ENCODE results near the gene CDH22. TPM values are rescaled to one million over a fixed set of nuclear protein-coding genes. Genes with fewer than 3 reads are reported as not detected.

The CDH22 gene
- polyA plus RNA-seq, 1 donor from 2014 or later: not detected

- peaks cover 15% of the 10 kb centered on the region for H3K27me3 Mint-ChIP-seq
- H3K4me1 Mint-ChIP-seq: no peaks in the 10 kb centered on the region
- H3K36me3 Mint-ChIP-seq: no peaks in the 10 kb centered on the region
- H3K9me3 Mint-ChIP-seq: no peaks in the 10 kb centered on the region
- peak overlapping the region in 1 of 4 donors; percentile 66 for H3K4me3 Mint-ChIP-seq
- H3K27ac Mint-ChIP-seq: no peak overlapping the region
These were observed 24.8 kb downstream of the CDH22 start for GRCh38 chr20:46283426-46284039.

GRCh38 chr20:46282669-46283068 lies 25.6 kb downstream of the CDH22 start:
- H3K4me1 Mint-ChIP-seq: no peaks in the 10 kb centered on the region
- H3K27me3 Mint-ChIP-seq: peaks cover 16% of the 10 kb centered on the region
- no peak overlapping the region for H3K4me3 Mint-ChIP-seq
- H3K36me3 Mint-ChIP-seq: no peaks in the 10 kb centered on the region
- no peak overlapping the region for H3K27ac Mint-ChIP-seq
- no peaks in the 10 kb centered on the region for H3K9me3 Mint-ChIP-seq

- Mint-ChIP-seq H3K36me3 (no peaks in the 10 kb centered on the region), H3K9me3 (peaks cover 0 to 7% (median 2%) of the 10 kb centered on the region in 3 donors), H3K4me1 (no peaks in the 10 kb centered on the region), H3K27ac (no peak overlapping the region), H3K27me3 (peaks cover 21% of the 10 kb centered on the region), H3K4me3 (no peak overlapping the region)
These were observed 29.2 kb downstream of the CDH22 start for GRCh38 chr20:46279103-46279502.

- Mint-ChIP-seq H3K27ac (no peak overlapping the region), H3K27me3 (peaks cover 29% of the 10 kb centered on the region), H3K4me3 (no peak overlapping the region)
These were observed 30.7 kb downstream of the CDH22 start for GRCh38 chr20:46277602-46278001.

GRCh38 chr20:46276531-46276930 lies 31.8 kb downstream of the CDH22 start:
- H3K36me3 Mint-ChIP-seq: peaks cover 2% of the 10 kb centered on the region
- H3K27ac Mint-ChIP-seq: peak overlapping the region in 1 of 3 donors; percentile 86
- H3K4me1 Mint-ChIP-seq: no peaks in the 10 kb centered on the region
- peaks cover 33% of the 10 kb centered on the region for H3K27me3 Mint-ChIP-seq
- no peak overlapping the region for H3K4me3 Mint-ChIP-seq
- H3K9me3 Mint-ChIP-seq: peaks cover 5 to 28% (median 6%) of the 10 kb centered on the region in 3 donors

More at GRCh38 chr20:46277602-46278001, 30.7 kb downstream of the CDH22 start:
- H3K36me3 Mint-ChIP-seq: no peaks in the 10 kb centered on the region
- H3K9me3 Mint-ChIP-seq: peaks cover 4 to 18% (median 4%) of the 10 kb centered on the region in 3 donors
- H3K4me1 Mint-ChIP-seq: no peaks in the 10 kb centered on the region

GRCh38 chr20:46275091-46275490 lies 33.2 kb downstream of the CDH22 start:
- H3K36me3 Mint-ChIP-seq: peaks cover 2% of the 10 kb centered on the region
- H3K4me3 Mint-ChIP-seq: no peak overlapping the region
- no peaks in the 10 kb centered on the region for H3K4me1 Mint-ChIP-seq
- no peak overlapping the region for H3K27ac Mint-ChIP-seq
- peaks cover 5 to 29% (median 6%) of the 10 kb centered on the region in 3 donors for H3K9me3 Mint-ChIP-seq
- H3K27me3 Mint-ChIP-seq: peaks cover 43% of the 10 kb centered on the region

- Mint-ChIP-seq H3K27me3 (peaks cover 50% of the 10 kb centered on the region), H3K9me3 (peaks cover 5 to 29% (median 6%) of the 10 kb centered on the region in 3 donors), H3K4me3 (peak overlapping the region in 1 of 4 donors; percentile 74), H3K27ac (peak overlapping the region in 1 of 3 donors; percentile 35), H3K36me3 (peaks cover 2% of the 10 kb centered on the region), H3K4me1 (no peaks in the 10 kb centered on the region)
These were observed 34.6 kb downstream of the CDH22 start for GRCh38 chr20:46273717-46274116.

GRCh38 chr20:46272389-46273047 lies 35.8 kb downstream of the CDH22 start:
- Mint-ChIP-seq H3K36me3 (peaks cover 2% of the 10 kb centered on the region), H3K27ac (no peak overlapping the region), H3K4me1 (no peaks in the 10 kb centered on the region), H3K9me3 (peaks cover 5 to 29% (median 6%) of the 10 kb centered on the region in 3 donors), H3K4me3 (no peak overlapping the region), H3K27me3 (peaks cover 51% of the 10 kb centered on the region)

GRCh38 chr20:46270977-46271744 lies 37.1 kb downstream of the CDH22 start:
- Mint-ChIP-seq H3K4me1 (no peaks in the 10 kb centered on the region), H3K9me3 (peaks cover 5 to 29% (median 6%) of the 10 kb centered on the region in 3 donors), H3K27ac (no peak overlapping the region), H3K36me3 (peaks cover 2% of the 10 kb centered on the region), H3K27me3 (peaks cover 46% of the 10 kb centered on the region), H3K4me3 (no peak overlapping the region)

GRCh38 chr20:46269372-46269771 lies 38.9 kb downstream of the CDH22 start:
- H3K4me1 Mint-ChIP-seq: no peaks in the 10 kb centered on the region
- H3K27ac Mint-ChIP-seq: no peak overlapping the region
- peaks cover 48% of the 10 kb centered on the region for H3K27me3 Mint-ChIP-seq
- H3K9me3 Mint-ChIP-seq: peaks cover 8 to 29% (median 10%) of the 10 kb centered on the region in 3 donors
- H3K4me3 Mint-ChIP-seq: no peak overlapping the region
- H3K36me3 Mint-ChIP-seq: peaks cover 4% of the 10 kb centered on the region

- Mint-ChIP-seq H3K36me3 (peaks cover 4% of the 10 kb centered on the region), H3K4me1 (no peaks in the 10 kb centered on the region), H3K9me3 (peaks cover 8 to 26% (median 10%) of the 10 kb centered on the region in 3 donors), H3K27me3 (peaks cover 45% of the 10 kb centered on the region), H3K4me3 (no peak overlapping the region), H3K27ac (no peak overlapping the region)
These were observed 39.6 kb downstream of the CDH22 start for GRCh38 chr20:46268662-46269061.

- Mint-ChIP-seq H3K4me3 (no peak overlapping the region), H3K27ac (no peak overlapping the region), H3K36me3 (peaks cover 4% of the 10 kb centered on the region), H3K4me1 (no peaks in the 10 kb centered on the region), H3K9me3 (peaks cover 5 to 21% (median 6%) of the 10 kb centered on the region in 3 donors), H3K27me3 (peaks cover 41% of the 10 kb centered on the region)
These were observed 40.1 kb downstream of the CDH22 start for GRCh38 chr20:46268131-46268614.

- peaks cover 39% of the 10 kb centered on the region for H3K27me3 Mint-ChIP-seq
- peaks cover 5 to 14% (median 6%) of the 10 kb centered on the region in 3 donors for H3K9me3 Mint-ChIP-seq
- no peaks in the 10 kb centered on the region for H3K4me1 Mint-ChIP-seq
- H3K27ac Mint-ChIP-seq: no peak overlapping the region
- no peak overlapping the region for H3K4me3 Mint-ChIP-seq
- H3K36me3 Mint-ChIP-seq: peaks cover 4% of the 10 kb centered on the region
These were observed 40.9 kb downstream of the CDH22 start for GRCh38 chr20:46267108-46268105.

- H3K4me3 Mint-ChIP-seq: no peak overlapping the region
- no peak overlapping the region for H3K27ac Mint-ChIP-seq
- peaks cover 29% of the 10 kb centered on the region for H3K27me3 Mint-ChIP-seq
- no peaks in the 10 kb centered on the region for H3K4me1 Mint-ChIP-seq
- peaks cover 3 to 5% (median 4%) of the 10 kb centered on the region in 3 donors for H3K9me3 Mint-ChIP-seq
- peaks cover 2% of the 10 kb centered on the region for H3K36me3 Mint-ChIP-seq
These were observed 42.8 kb downstream of the CDH22 start for GRCh38 chr20:46265539-46265938.

Measured in IgD-negative memory B cell (primary cell).